ENCODE results near the gene CRYBB1. TPM values are rescaled to one million over a fixed set of nuclear protein-coding genes. Genes with fewer than 3 reads are reported as not detected.

The CRYBB1 gene
- polyA plus RNA-seq, 1 of the 3 experiments (the other 2 are of a cell fraction), result 0.05 TPM

GRCh38 chr22:26581026-26581425, 36.8 kb downstream of the CRYBB1 start:
- H3K4me2 ChIP-seq, result no peak overlapping the region
- H3K4me3 ChIP-seq (ENCODE audit: low read depth in 2 of 2, low read length in 1 of 2), result no peak overlapping the region
- peaks cover 4% of the 10 kb centered on the region; the same call in 1 of the 2 replicates for H4K20me1 ChIP-seq (ENCODE audit: insufficient read depth)
- no peaks in the 10 kb centered on the region for H3K9me3 ChIP-seq
- no peaks in the 10 kb centered on the region for H3K9me2 ChIP-seq
- peaks cover 10% of the 10 kb centered on the region in 2 experiments; a peak in 3 of 4 replicates for H3K4me1 ChIP-seq (ENCODE audit: control insufficient read depth in 1 of 2, insufficient read depth in 2 of 2, low read depth in 1 of 2, low read length in 1 of 2)
- no peak overlapping the region for H3K27ac ChIP-seq (ENCODE audit: low read depth in 2 of 2, low read length in 1 of 2)
- POLR2A ChIA-PET, result no interaction called here
- no peak overlapping the region for H2AFZ ChIP-seq (ENCODE audit: low read depth)
- H3K36me3 ChIP-seq (replicated peaks in 1 of 2; ENCODE audit: control insufficient read depth in 1 of 2, insufficient read depth in 2 of 2, low read length in 1 of 2), result peaks cover 3 to 4% of the 10 kb centered on the region in 2 experiments
- no peaks in the 10 kb centered on the region for H3K27me3 ChIP-seq (ENCODE audit: insufficient read depth)
- H3K79me2 ChIP-seq (ENCODE audit: insufficient read depth), result peaks cover 76% of the 10 kb centered on the region
- CTCF ChIA-PET, result no interaction called here
- WGBS (ENCODE audit: low lambda C conversion rate), result 39% methylated on average over 1 of the region's 1 CpG
- no peak overlapping the region for H3K9ac ChIP-seq
- TF ChIP-seq CHD2 (IDR thresholded peaks at IDR 0.05; ENCODE audit: low read length, partially characterized antibody), result no peak
- TF ChIP-seq JUND (IDR thresholded peaks at IDR 0.05), result no peak
- no peak for TF ChIP-seq TCF12 (IDR thresholded peaks at IDR 0.05)
- no peak for TF ChIP-seq RFX5 (IDR thresholded peaks at IDR 0.05; ENCODE audit: low read length)
- no peak for DNase-seq
- peaks cover 13% of the 10 kb centered on the region for H3F3A ChIP-seq (replicated peaks; ENCODE audit: insufficient read depth)

- ChIA-PET POLR2A (no interaction called here), CTCF (no interaction called here)
- DNase-seq, result no peak
- no peak overlapping the region for H2AFZ ChIP-seq (ENCODE audit: low read depth)
- no peak overlapping the region for H3K9ac ChIP-seq
- H3K27ac ChIP-seq (ENCODE audit: low read depth in 2 of 2, low read length in 1 of 2), result no peak overlapping the region
- H4K20me1 ChIP-seq (ENCODE audit: insufficient read depth), result peaks cover 4% of the 10 kb centered on the region; the same call in 1 of the 2 replicates
- H3K4me3 ChIP-seq (ENCODE audit: low read depth in 2 of 2, low read length in 1 of 2), result no peak overlapping the region
- peaks cover 3 to 4% of the 10 kb centered on the region in 2 experiments for H3K36me3 ChIP-seq (replicated peaks in 1 of 2; ENCODE audit: control insufficient read depth in 1 of 2, insufficient read depth in 2 of 2, low read length in 1 of 2)
- H3F3A ChIP-seq (replicated peaks; ENCODE audit: insufficient read depth), result peaks cover 6% of the 10 kb centered on the region
- no peaks in the 10 kb centered on the region for H3K9me2 ChIP-seq
- 83% methylated on average over 12 of the region's 13 CpGs for WGBS (ENCODE audit: low lambda C conversion rate)
- no peaks in the 10 kb centered on the region for H3K9me3 ChIP-seq
- peaks cover 79% of the 10 kb centered on the region for H3K79me2 ChIP-seq (ENCODE audit: insufficient read depth)
- H3K4me1 ChIP-seq (ENCODE audit: control insufficient read depth in 1 of 2, insufficient read depth in 2 of 2, low read depth in 1 of 2, low read length in 1 of 2), result peaks cover 7 to 8% of the 10 kb centered on the region in 2 experiments; a peak in 3 of 4 replicates
- H3K27me3 ChIP-seq (ENCODE audit: insufficient read depth), result no peaks in the 10 kb centered on the region
- H3K4me2 ChIP-seq, result no peak overlapping the region
- no peak for TF ChIP-seq EZH2phosphoT487 (IDR thresholded peaks at IDR 0.05; ENCODE audit: borderline replicate concordance, low read depth)
- TF ChIP-seq TAF1 (IDR thresholded peaks at IDR 0.05; ENCODE audit: borderline replicate concordance, low read depth, low read length), result no peak
- no peak for TF ChIP-seq YY1 (IDR thresholded peaks at IDR 0.05; ENCODE audit: low read depth)
- TF ChIP-seq REST (IDR thresholded peaks at IDR 0.05; ENCODE audit: low read depth, low read length), result no peak
- TF ChIP-seq RXRA (IDR thresholded peaks at IDR 0.05; ENCODE audit: borderline replicate concordance, low read depth), result no peak
- TF ChIP-seq NFIC (IDR thresholded peaks at IDR 0.05; ENCODE audit: borderline replicate concordance), result no peak
- no peak for TF ChIP-seq USF2 (IDR thresholded peaks at IDR 0.05; ENCODE audit: borderline replicate concordance, low read depth, low read length)
- no peak for TF ChIP-seq NRF1 (IDR thresholded peaks at IDR 0.05; ENCODE audit: low read depth, low read length)
- no peak for TF ChIP-seq IRF3 (IDR thresholded peaks at IDR 0.05; ENCODE audit: low read depth, low read length)
- no peak for TF ChIP-seq EP300 (IDR thresholded peaks at IDR 0.05; ENCODE audit: borderline replicate concordance in 1 of 2, low read depth in 1 of 2, low read length in 1 of 2)
- no peak for TF ChIP-seq RCOR1 (IDR thresholded peaks at IDR 0.05; ENCODE audit: low read length)
- no peak for TF ChIP-seq ZBTB33 (IDR thresholded peaks at IDR 0.05; ENCODE audit: borderline replicate concordance, low read depth)
- no peak for TF ChIP-seq GATA2 (CRISPR knock-in tag; IDR thresholded peaks at IDR 0.05)
- no peak for TF ChIP-seq MEF2A (IDR thresholded peaks at IDR 0.05; ENCODE audit: borderline replicate concordance, low read depth)
Observed at GRCh38 chr22:26580240-26580962, 37.4 kb downstream of the CRYBB1 start.
